ENCODE measurements around the gene FBXL16. TPM values are rescaled to one million over a fixed set of nuclear protein-coding genes. Genes with fewer than 3 reads are reported as not detected.
"Not testable (repeated sequence)": the region's sequence is repeated elsewhere in the genome, so short reads cannot be mapped to it uniquely, and the experiment has no call there.

The FBXL16 gene
- 0.28 TPM for polyA plus RNA-seq (2013, experiment 1 of 2)
- polyA plus RNA-seq (2013, experiment 2 of 2), result 0.34 TPM

- peak within 1 kb of the TSS; percentile 35 for H3K4me2 ChIP-seq (ENCODE audit: low read length, poor library complexity, severe bottlenecking)
- no peak within 1 kb of the TSS for H3K4ac ChIP-seq (ENCODE audit: low read depth in 1 of 2, low read length in 2 of 2)
- no peaks in the 10 kb centered on the region for H3K36me3 ChIP-seq (ENCODE audit: control insufficient read depth in 1 of 2, insufficient read depth in 2 of 2, low read depth in 1 of 2, low read length in 2 of 2)
- 3% methylated on average over 41 of the region's 115 CpGs for WGBS
- no peak within 1 kb of the TSS for H3K4me3 ChIP-seq (ENCODE audit: insufficient read depth in 1 of 2, low read depth in 1 of 2, low read length in 2 of 2)
- no peak within 1 kb of the TSS for H2AFZ ChIP-seq (ENCODE audit: low read depth, low read length)
- no peaks in the 10 kb centered on the region for H3K9me3 ChIP-seq (ENCODE audit: control insufficient read depth, low read length)
- H3K4me1 ChIP-seq (ENCODE audit: control insufficient read depth, insufficient read depth, low read depth, low read length), result peaks cover 21% of the 10 kb centered on the region
- H3K79me1 ChIP-seq (replicated peaks; ENCODE audit: low read length, poor library complexity, severe bottlenecking), result no peaks in the 10 kb centered on the region
- H3K23ac ChIP-seq (ENCODE audit: low read length in 2 of 2), result no peak within 1 kb of the TSS
- H3K18ac ChIP-seq (ENCODE audit: low read depth in 1 of 2, low read length in 2 of 2), result no peak within 1 kb of the TSS
- no peak within 1 kb of the TSS for H4K8ac ChIP-seq (ENCODE audit: low read length)
- H2BK15ac ChIP-seq (ENCODE audit: low read depth, poor library complexity, severe bottlenecking), result no peak within 1 kb of the TSS
- H3K27me3 ChIP-seq (ENCODE audit: control insufficient read depth in 1 of 2, insufficient read depth in 1 of 2, low read length in 2 of 2), result peaks cover 84 to 89% of the 10 kb centered on the region in 2 experiments
- no peak within 1 kb of the TSS for H3K14ac ChIP-seq (ENCODE audit: low read length in 2 of 2)
- H3K27ac ChIP-seq (ENCODE audit: low read length, poor library complexity, severe bottlenecking), result no peak within 1 kb of the TSS
- H3K9ac ChIP-seq (ENCODE audit: low read length), result no peak within 1 kb of the TSS
- H2AK5ac ChIP-seq (ENCODE audit: low read length, severe bottlenecking), result no peak within 1 kb of the TSS
- DNase-seq, result no peak
- H2BK120ac ChIP-seq (ENCODE audit: low read depth, low read length), result no peak within 1 kb of the TSS
- no peak within 1 kb of the TSS for H2BK12ac ChIP-seq (ENCODE audit: low read length in 2 of 2)
- H2BK5ac ChIP-seq (ENCODE audit: low read depth, low read length, poor library complexity, severe bottlenecking), result no peak within 1 kb of the TSS
- H4K91ac ChIP-seq (ENCODE audit: low read length), result no peak within 1 kb of the TSS
Measured at GRCh38 chr16:705431-706188, at the start of gene FBXL16. FBXL16 (minus strand) TSS chr16:705801; CDS start chr16:697405, 8,396 bp downstream.

- no peak overlapping the region for H3K18ac ChIP-seq (ENCODE audit: low read depth in 1 of 2, low read length in 2 of 2)
- 89% methylated on average over 11 of the region's 11 CpGs for WGBS
- no peak overlapping the region for H3K4ac ChIP-seq (ENCODE audit: low read depth in 1 of 2, low read length in 2 of 2)
- H3K36me3 ChIP-seq (ENCODE audit: control insufficient read depth in 1 of 2, insufficient read depth in 2 of 2, low read depth in 1 of 2, low read length in 2 of 2), result no peaks in the 10 kb centered on the region
- H3K27ac ChIP-seq (ENCODE audit: low read length, poor library complexity, severe bottlenecking), result no peak overlapping the region
- H3K9ac ChIP-seq (ENCODE audit: low read length), result no peak overlapping the region
- H2BK5ac ChIP-seq (ENCODE audit: low read depth, low read length, poor library complexity, severe bottlenecking), result no peak overlapping the region
- no peak overlapping the region for H4K8ac ChIP-seq (ENCODE audit: low read length)
- H3K27me3 ChIP-seq (ENCODE audit: control insufficient read depth in 1 of 2, insufficient read depth in 1 of 2, low read length in 2 of 2), result peaks cover 14 to 41% of the 10 kb centered on the region in 2 experiments
- H3K79me1 ChIP-seq (replicated peaks; ENCODE audit: low read length, poor library complexity, severe bottlenecking), result no peaks in the 10 kb centered on the region
- no peak overlapping the region for H2BK15ac ChIP-seq (ENCODE audit: low read depth, poor library complexity, severe bottlenecking)
- peaks cover 5% of the 10 kb centered on the region for H3K9me3 ChIP-seq (ENCODE audit: control insufficient read depth, low read length)
- no peak overlapping the region for H3K4me2 ChIP-seq (ENCODE audit: low read length, poor library complexity, severe bottlenecking)
- H3K4me1 ChIP-seq (ENCODE audit: control insufficient read depth, insufficient read depth, low read depth, low read length), result peaks cover 3% of the 10 kb centered on the region
- no peak overlapping the region for H2BK12ac ChIP-seq (ENCODE audit: low read length in 2 of 2)
- H3K14ac ChIP-seq (ENCODE audit: low read length in 2 of 2), result no peak overlapping the region
- no peak overlapping the region for H2AK5ac ChIP-seq (ENCODE audit: low read length, severe bottlenecking)
- H2AFZ ChIP-seq (ENCODE audit: low read depth, low read length), result no peak overlapping the region
- H3K4me3 ChIP-seq (ENCODE audit: insufficient read depth in 1 of 2, low read depth in 1 of 2, low read length in 2 of 2), result no peak overlapping the region
- no peak overlapping the region for H2BK120ac ChIP-seq (ENCODE audit: low read depth, low read length)
- H4K91ac ChIP-seq (ENCODE audit: low read length), result no peak overlapping the region
- H3K23ac ChIP-seq (ENCODE audit: low read length in 2 of 2), result no peak overlapping the region
- no peak for DNase-seq
Measured at GRCh38 chr16:754656-755055, 49.1 kb upstream of the FBXL16 start.

GRCh38 chr16:754121-754607, 48.6 kb upstream of the FBXL16 start:
- not testable (repeated sequence) for H4K8ac ChIP-seq (ENCODE audit: low read length); H3K14ac ChIP-seq (ENCODE audit: low read length in 2 of 2); H2AFZ ChIP-seq (ENCODE audit: low read depth, low read length); H3K36me3 ChIP-seq (ENCODE audit: control insufficient read depth in 1 of 2, insufficient read depth in 2 of 2, low read depth in 1 of 2, low read length in 2 of 2); H3K79me1 ChIP-seq (replicated peaks; ENCODE audit: low read length, poor library complexity, severe bottlenecking); H4K91ac ChIP-seq (ENCODE audit: low read length); H3K9ac ChIP-seq (ENCODE audit: low read length); H3K9me3 ChIP-seq (ENCODE audit: control insufficient read depth, low read length); H3K23ac ChIP-seq (ENCODE audit: low read length in 2 of 2); H3K4ac ChIP-seq (ENCODE audit: low read depth in 1 of 2, low read length in 2 of 2); H2BK12ac ChIP-seq (ENCODE audit: low read length in 2 of 2); H3K4me3 ChIP-seq (ENCODE audit: insufficient read depth in 1 of 2, low read depth in 1 of 2, low read length in 2 of 2); H2BK15ac ChIP-seq (ENCODE audit: low read depth, poor library complexity, severe bottlenecking); DNase-seq; H2BK120ac ChIP-seq (ENCODE audit: low read depth, low read length); H3K4me2 ChIP-seq (ENCODE audit: low read length, poor library complexity, severe bottlenecking); H2AK5ac ChIP-seq (ENCODE audit: low read length, severe bottlenecking); H2BK5ac ChIP-seq (ENCODE audit: low read depth, low read length, poor library complexity, severe bottlenecking); H3K4me1 ChIP-seq (ENCODE audit: control insufficient read depth, insufficient read depth, low read depth, low read length); H3K27ac ChIP-seq (ENCODE audit: low read length, poor library complexity, severe bottlenecking); H3K18ac ChIP-seq (ENCODE audit: low read depth in 1 of 2, low read length in 2 of 2)
- 96% methylated on average over 11 of the region's 11 CpGs for WGBS
- peaks cover 14 to 41% of the 10 kb centered on the region in 2 experiments for H3K27me3 ChIP-seq (ENCODE audit: control insufficient read depth in 1 of 2, insufficient read depth in 1 of 2, low read length in 2 of 2)

- no peak overlapping the region for H2AFZ ChIP-seq (ENCODE audit: low read depth, low read length)
- H3K14ac ChIP-seq (ENCODE audit: low read length in 2 of 2), result no peak overlapping the region
- 35% methylated on average over 10 of the region's 10 CpGs for WGBS
- no peak overlapping the region for H4K91ac ChIP-seq (ENCODE audit: low read length)
- no peak overlapping the region for H3K9ac ChIP-seq (ENCODE audit: low read length)
- H3K4ac ChIP-seq (ENCODE audit: low read depth in 1 of 2, low read length in 2 of 2), result no peak overlapping the region
- no peak overlapping the region for H2AK5ac ChIP-seq (ENCODE audit: low read length, severe bottlenecking)
- no peak overlapping the region for H3K27ac ChIP-seq (ENCODE audit: low read length, poor library complexity, severe bottlenecking)
- no peak for DNase-seq
- no peak overlapping the region for H3K4me3 ChIP-seq (ENCODE audit: insufficient read depth in 1 of 2, low read depth in 1 of 2, low read length in 2 of 2)
- H3K23ac ChIP-seq (ENCODE audit: low read length in 2 of 2), result no peak overlapping the region
- H3K79me1 ChIP-seq (replicated peaks; ENCODE audit: low read length, poor library complexity, severe bottlenecking), result no peaks in the 10 kb centered on the region
- peaks cover 14 to 41% of the 10 kb centered on the region in 2 experiments for H3K27me3 ChIP-seq (ENCODE audit: control insufficient read depth in 1 of 2, insufficient read depth in 1 of 2, low read length in 2 of 2)
- H2BK15ac ChIP-seq (ENCODE audit: low read depth, poor library complexity, severe bottlenecking), result no peak overlapping the region
- no peak overlapping the region for H3K18ac ChIP-seq (ENCODE audit: low read depth in 1 of 2, low read length in 2 of 2)
- no peak overlapping the region for H2BK12ac ChIP-seq (ENCODE audit: low read length in 2 of 2)
- peaks cover 5% of the 10 kb centered on the region for H3K9me3 ChIP-seq (ENCODE audit: control insufficient read depth, low read length)
- H2BK5ac ChIP-seq (ENCODE audit: low read depth, low read length, poor library complexity, severe bottlenecking), result no peak overlapping the region
- no peak overlapping the region for H2BK120ac ChIP-seq (ENCODE audit: low read depth, low read length)
- H3K4me2 ChIP-seq (ENCODE audit: low read length, poor library complexity, severe bottlenecking), result no peak overlapping the region
- no peaks in the 10 kb centered on the region for H3K36me3 ChIP-seq (ENCODE audit: control insufficient read depth in 1 of 2, insufficient read depth in 2 of 2, low read depth in 1 of 2, low read length in 2 of 2)
- no peak overlapping the region for H4K8ac ChIP-seq (ENCODE audit: low read length)
- H3K4me1 ChIP-seq (ENCODE audit: control insufficient read depth, insufficient read depth, low read depth, low read length), result peaks cover 3% of the 10 kb centered on the region
Measured at GRCh38 chr16:752007-752312, 46.4 kb upstream of the FBXL16 start.
